DND-41 (cell line): ENCODE results near the gene SPECC1.

Source experiments
- EZH2 ChIP-seq: IDR thresholded peaks from 3 replicates; pipeline ENCODE4 v1.6.1; 2012; ENCODE audit warnings: borderline replicate concordance, low read depth, mild to moderate bottlenecking, moderate library complexity, low read length, inconsistent platforms; ENCODE audit not compliant: severe bottlenecking
- TF ChIP-seq, protein P1 (sequence below): IDR thresholded peaks from 2 replicates; pipeline ENCODE4 v1.5.1; 2012; ENCODE audit warnings: borderline replicate concordance, low read length, moderate library complexity, mild to moderate bottlenecking; ENCODE audit not compliant: poor library complexity, severe bottlenecking; ENCODE audit errors: extremely low read depth

DNA sequence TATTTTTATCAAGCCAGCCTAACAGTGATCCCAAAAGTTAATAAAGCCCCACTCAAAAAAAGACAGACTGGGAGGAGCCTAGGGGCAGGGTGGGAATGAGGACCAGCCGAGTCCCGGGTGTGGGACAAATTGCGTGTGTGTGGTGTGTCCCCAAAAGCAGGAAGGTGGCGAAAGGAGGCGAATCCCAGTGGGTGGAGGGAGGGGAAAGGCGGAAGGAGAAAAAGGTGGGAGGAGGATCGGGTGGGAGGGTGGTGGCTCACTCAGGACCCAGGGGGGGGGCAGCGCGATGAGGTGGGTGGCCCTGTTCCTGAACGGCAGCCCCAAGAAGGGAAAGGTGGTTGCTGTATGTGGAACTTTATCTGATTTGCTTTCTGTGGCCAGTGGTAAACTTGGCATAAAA is 102.4 kb downstream of the SPECC1 start:
- TF ChIP-seq, protein P1, sequence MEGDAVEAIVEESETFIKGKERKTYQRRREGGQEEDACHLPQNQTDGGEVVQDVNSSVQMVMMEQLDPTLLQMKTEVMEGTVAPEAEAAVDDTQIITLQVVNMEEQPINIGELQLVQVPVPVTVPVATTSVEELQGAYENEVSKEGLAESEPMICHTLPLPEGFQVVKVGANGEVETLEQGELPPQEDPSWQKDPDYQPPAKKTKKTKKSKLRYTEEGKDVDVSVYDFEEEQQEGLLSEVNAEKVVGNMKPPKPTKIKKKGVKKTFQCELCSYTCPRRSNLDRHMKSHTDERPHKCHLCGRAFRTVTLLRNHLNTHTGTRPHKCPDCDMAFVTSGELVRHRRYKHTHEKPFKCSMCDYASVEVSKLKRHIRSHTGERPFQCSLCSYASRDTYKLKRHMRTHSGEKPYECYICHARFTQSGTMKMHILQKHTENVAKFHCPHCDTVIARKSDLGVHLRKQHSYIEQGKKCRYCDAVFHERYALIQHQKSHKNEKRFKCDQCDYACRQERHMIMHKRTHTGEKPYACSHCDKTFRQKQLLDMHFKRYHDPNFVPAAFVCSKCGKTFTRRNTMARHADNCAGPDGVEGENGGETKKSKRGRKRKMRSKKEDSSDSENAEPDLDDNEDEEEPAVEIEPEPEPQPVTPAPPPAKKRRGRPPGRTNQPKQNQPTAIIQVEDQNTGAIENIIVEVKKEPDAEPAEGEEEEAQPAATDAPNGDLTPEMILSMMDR = no peak
- no peak for TF ChIP-seq EZH2
